LNCAP (cell line): ENCODE measurements around the gene CCDC112.

Source experiments
- TF ChIP-seq, protein P1 (sequence below): fragments of 450-650 bp; IDR thresholded peaks from 2 replicates; pipeline ENCODE4 v1.5.1; 2017; ENCODE audit warnings: mild to moderate bottlenecking

The CCDC112 gene

DNA sequence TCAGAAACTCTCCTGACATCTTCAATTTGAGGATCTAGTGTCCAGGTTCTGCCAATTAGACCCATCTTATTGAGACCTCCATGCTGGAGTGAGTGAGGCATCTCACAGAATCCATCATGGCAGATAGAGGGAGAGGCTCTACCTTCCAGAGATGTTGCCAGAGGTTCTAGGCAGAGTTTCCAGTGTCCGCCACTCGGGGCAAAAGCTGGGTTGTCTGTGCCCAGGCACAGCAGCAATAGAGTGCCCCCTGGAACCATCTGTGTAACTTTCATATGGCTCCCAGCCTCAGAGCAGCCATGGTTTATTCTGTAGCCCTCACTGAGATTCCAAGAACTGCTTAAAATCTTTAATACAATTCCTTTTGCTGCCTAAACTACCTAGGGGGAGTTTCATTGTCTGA lies 16.6 kb upstream of the CCDC112 start:
- TF ChIP-seq, protein P1, sequence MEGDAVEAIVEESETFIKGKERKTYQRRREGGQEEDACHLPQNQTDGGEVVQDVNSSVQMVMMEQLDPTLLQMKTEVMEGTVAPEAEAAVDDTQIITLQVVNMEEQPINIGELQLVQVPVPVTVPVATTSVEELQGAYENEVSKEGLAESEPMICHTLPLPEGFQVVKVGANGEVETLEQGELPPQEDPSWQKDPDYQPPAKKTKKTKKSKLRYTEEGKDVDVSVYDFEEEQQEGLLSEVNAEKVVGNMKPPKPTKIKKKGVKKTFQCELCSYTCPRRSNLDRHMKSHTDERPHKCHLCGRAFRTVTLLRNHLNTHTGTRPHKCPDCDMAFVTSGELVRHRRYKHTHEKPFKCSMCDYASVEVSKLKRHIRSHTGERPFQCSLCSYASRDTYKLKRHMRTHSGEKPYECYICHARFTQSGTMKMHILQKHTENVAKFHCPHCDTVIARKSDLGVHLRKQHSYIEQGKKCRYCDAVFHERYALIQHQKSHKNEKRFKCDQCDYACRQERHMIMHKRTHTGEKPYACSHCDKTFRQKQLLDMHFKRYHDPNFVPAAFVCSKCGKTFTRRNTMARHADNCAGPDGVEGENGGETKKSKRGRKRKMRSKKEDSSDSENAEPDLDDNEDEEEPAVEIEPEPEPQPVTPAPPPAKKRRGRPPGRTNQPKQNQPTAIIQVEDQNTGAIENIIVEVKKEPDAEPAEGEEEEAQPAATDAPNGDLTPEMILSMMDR: no peak

DNA sequence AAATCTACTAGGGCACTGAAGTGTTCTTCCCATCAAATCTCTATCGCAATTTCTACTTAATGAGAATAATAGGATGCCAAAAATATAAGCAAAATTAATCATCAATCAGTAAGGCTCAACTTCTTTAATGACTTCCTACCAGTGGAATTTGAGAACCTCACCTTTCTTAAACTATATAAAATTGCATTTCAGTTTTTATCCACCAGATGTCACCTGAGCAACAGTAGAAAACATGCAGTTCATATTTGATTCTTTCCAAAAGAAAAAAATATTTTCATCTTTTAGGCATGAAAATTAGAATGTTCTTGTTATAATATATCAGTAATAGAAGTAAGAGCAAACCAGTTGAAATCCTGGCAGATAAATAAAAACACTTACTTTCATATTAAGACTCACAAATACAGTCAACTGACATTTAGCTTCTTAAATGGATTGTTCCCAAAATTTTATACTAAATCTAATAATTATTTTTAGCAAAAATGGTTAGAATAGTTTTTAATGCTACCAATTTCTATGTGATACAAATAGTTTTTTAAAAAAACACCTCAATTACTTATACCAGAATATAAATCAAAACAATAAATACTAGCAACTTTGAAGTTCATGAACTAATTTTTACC lies 13.4 kb upstream of the CCDC112 start:
- TF ChIP-seq, protein P1: peak; percentile 69

DNA sequence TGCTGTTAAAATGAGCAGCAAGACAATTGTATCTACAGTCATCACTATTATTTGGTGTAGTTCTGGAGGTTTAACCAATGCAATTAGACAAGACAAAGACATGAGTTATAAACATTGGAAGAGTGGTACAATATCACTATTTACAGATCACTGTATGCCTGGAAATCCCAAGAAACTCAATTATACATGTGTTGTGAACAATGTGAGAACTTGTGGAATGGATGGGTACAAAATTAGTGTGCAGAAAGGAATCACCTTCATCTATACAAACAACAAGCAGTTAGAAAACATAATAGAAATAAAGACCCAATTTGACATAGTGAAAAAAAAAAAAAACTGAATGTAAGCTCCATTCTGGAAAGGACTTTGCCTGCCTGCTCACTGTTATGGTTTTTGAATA lies 12.4 kb upstream of the CCDC112 start:
- TF ChIP-seq, protein P1: no peak

DNA sequence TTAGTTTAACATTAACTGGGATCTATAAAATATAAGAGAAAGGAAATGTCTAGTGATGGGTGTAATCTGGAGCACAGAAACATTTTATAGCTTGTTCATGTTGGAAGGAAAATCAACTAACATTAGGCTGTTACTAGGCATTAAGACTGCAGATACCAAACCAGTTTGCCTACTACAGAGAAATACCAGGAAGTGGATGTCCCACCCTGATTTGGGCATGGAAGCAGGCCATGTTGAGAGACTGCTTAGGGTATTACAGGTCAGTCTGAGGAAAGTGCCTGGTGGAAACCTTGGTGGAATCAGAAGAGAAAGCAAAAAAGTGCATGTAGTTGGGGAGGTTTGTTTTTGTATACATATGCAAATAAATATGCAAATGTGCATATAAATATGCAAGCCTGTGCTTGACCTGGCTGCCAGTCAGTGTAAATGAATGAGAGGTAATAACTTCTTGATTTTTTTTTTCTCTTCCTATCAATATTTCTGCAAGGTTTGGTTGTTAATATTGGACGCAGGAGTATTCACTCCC lies 9.6 kb upstream of the CCDC112 start:
- TF ChIP-seq, protein P1: no peak

DNA sequence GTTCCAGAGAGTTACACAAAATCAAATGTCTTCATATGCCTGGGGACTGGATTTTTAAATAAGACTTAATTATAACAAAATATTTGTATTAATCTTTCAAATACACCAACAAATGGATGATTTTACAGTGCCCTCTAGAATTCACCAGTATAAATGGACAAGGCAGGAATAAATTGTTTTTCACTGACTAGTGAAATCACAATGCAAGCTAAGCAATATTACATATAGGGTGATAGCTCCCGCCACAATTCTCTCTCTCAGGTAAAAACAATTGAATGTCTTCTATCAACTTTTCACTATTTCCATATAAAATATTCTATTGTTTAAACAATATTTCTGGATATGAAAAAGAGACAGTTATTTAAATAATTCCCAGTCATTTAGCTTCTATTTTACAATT lies 8.0 kb upstream of the CCDC112 start:
- TF ChIP-seq, protein P1: no peak

DNA sequence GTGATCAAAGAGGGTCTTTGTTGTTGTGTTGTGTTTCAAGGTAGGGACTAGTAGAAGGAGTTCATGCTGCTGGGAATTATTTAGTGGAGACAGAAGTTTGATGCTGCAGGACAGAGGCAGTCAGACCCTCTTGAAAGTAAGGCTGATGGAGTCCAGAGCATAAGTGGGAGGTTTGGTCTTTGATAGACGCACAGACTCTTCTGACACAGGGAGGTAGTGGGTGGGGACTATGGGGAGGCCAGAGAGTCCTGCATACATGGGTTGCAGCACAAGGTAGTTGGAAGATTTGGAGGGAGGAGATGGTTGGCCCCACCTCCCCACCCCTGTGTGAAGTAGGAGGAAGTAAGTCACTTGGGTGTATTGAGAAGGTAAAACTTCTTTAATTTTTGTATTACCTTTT lies 2.4 kb upstream of the CCDC112 start:
- TF ChIP-seq, protein P1: no peak

DNA sequence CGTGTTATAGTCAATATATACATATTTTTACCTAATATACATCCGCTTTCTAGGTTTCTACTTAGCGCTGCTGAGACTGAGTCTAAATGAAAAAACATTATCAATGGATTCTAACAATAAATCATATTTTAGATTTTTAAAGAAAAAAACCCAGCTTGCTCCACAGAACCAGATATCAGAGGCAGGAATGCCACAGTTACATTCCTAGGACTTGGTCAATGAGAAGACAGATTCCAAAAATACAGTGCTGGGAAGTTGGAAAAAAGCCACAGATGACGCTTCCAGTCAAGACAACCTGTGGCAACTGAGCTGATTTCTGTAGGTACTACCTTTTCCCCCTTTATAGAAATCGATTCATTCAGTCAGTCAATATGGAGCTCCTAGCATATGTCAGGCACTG lies 577 bp upstream of the CCDC112 start:
- TF ChIP-seq, protein P1: no peak

DNA sequence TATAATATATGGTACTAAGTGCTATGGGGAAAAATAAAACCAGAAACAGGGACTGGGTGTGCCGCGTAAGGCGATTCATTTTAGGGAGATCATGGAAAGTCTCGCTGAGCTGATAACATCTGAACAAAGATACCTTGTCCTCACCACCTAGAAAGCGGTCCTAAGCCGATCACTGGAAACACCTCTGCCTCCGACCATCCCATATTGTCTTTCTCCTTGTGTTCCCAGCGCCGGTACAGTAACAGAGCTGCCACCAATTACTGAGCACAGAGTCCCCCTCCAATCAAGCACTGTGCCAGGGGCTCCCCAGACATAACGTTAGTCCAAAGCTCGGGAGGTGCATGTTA lies 704 bp downstream of the CCDC112 start:
- TF ChIP-seq, protein P1: no peak
